ENCODE measurements around the gene MYOM3. TPM values are rescaled to one million over a fixed set of nuclear protein-coding genes. Genes with fewer than 3 reads are reported as not detected.

Gene MYOM3
- total RNA-seq, 1 donor from 2014 or later = 0.29 TPM

DNA sequence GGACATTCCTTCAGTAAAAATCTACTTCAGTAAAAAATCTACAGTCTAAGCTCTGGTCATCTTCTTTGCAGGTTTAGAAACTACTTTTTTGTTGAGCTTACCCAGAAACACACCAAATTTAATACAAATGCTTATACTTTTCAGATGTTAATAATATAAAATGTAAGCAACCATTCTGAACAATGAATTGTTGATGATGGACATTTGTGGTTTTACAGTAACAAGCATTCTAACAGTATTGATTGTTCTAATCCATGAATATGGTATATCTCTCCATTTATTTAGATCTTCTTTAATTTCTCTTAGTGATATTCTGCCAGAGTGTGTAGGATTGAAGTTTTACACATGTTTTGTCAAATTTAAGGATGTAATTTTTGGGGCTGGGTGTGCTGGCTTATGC, 104.9 kb downstream of the MYOM3 start:
- H3K9me3 Mint-ChIP-seq = peaks cover 4% of the 10 kb centered on the region
- no peaks in the 10 kb centered on the region for H3K27me3 Mint-ChIP-seq (ENCODE audit: low read depth)
- no peak overlapping the region for H3K27ac Mint-ChIP-seq
- H3K4me1 Mint-ChIP-seq = peaks cover 48% of the 10 kb centered on the region
- no peak for DNase-seq (ENCODE audit: low spot score in 2 of 2, unreplicated experiment in 2 of 2)
- no peak overlapping the region for H3K4me3 Mint-ChIP-seq
- H3K36me3 Mint-ChIP-seq = no peaks in the 10 kb centered on the region
- TF ChIP-seq, protein P1, sequence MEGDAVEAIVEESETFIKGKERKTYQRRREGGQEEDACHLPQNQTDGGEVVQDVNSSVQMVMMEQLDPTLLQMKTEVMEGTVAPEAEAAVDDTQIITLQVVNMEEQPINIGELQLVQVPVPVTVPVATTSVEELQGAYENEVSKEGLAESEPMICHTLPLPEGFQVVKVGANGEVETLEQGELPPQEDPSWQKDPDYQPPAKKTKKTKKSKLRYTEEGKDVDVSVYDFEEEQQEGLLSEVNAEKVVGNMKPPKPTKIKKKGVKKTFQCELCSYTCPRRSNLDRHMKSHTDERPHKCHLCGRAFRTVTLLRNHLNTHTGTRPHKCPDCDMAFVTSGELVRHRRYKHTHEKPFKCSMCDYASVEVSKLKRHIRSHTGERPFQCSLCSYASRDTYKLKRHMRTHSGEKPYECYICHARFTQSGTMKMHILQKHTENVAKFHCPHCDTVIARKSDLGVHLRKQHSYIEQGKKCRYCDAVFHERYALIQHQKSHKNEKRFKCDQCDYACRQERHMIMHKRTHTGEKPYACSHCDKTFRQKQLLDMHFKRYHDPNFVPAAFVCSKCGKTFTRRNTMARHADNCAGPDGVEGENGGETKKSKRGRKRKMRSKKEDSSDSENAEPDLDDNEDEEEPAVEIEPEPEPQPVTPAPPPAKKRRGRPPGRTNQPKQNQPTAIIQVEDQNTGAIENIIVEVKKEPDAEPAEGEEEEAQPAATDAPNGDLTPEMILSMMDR (IDR thresholded peaks at IDR 0.05; ENCODE audit: unreplicated experiment) = no peak

Other genes starting within 250 kb of the MYOM3 start
- gene FUCA1, start 243.8 kb downstream of the MYOM3 start, total RNA-seq = 18.9 to 21.3 TPM (median 19.0 TPM) in 3 replicates
- gene CNR2, start 198.8 kb downstream of the MYOM3 start, total RNA-seq = not detected in 3 replicates
- gene PNRC2, start 152.3 kb downstream of the MYOM3 start, total RNA-seq = 134 to 150 TPM (median 149 TPM) in 3 replicates
- gene SRSF10, start 131.8 kb downstream of the MYOM3 start, total RNA-seq = 201 to 216 TPM (median 208 TPM) in 3 replicates
- 0.09 to 0.11 TPM in 2 of 3 replicates, not detected in the other for gene IL22RA1, start 31.0 kb upstream of the MYOM3 start, total RNA-seq
- 12.1 to 13.0 TPM (median 12.1 TPM) in 3 replicates for gene IFNLR1, start 75.2 kb upstream of the MYOM3 start, total RNA-seq
- 17.1 to 19.1 TPM (median 17.9 TPM) in 3 replicates for gene GRHL3, start 207.2 kb upstream of the MYOM3 start, total RNA-seq

Measured in mesothelial cell of epicardium (in vitro differentiated cells).